Measurements from ENCODE around the gene RNF39.

- TF ChIP-seq CTCF (IDR thresholded peaks at IDR 0.05) (no peak), POLR2A (IDR thresholded peaks at IDR 0.05) (no peak)
These were observed 3.7 kb downstream of the RNF39 start for GRCh38 chr6:30071858-30072257.
